Esophagus (tissue), 2 donors: ENCODE measurements around the gene CNTN1. TPM values are rescaled to one million over a fixed set of nuclear protein-coding genes. Genes with fewer than 3 reads are reported as not detected.

Experiments used
- H3K27ac ChIP-seq, 2 donors: one replicate each; pipeline ENCODE4 v1.5.1; 2013; ENCODE audit warnings: low read depth in 2 of 2, mild to moderate bottlenecking in 2 of 2, inconsistent platforms in 1 of 2, low read length in 1 of 2, moderate library complexity in 1 of 2
- H3K27me3 ChIP-seq, 2 donors: one replicate each; pipeline ENCODE4 v1.6.1; 2013; ENCODE audit warnings: low read length in 2 of 2, control low read depth in 1 of 2, mild to moderate bottlenecking in 1 of 2; ENCODE audit not compliant: insufficient read depth in 2 of 2, control insufficient read depth in 1 of 2
- H3K36me3 ChIP-seq, 2 donors: one replicate each; pipeline ENCODE4 v1.6.1; 2013; ENCODE audit warnings: low read length in 1 of 2; ENCODE audit not compliant: control insufficient read depth in 2 of 2, insufficient read depth in 2 of 2
- H3K4me1 ChIP-seq, 2 donors: one replicate each; pipeline ENCODE4 v1.6.1; 2013; ENCODE audit warnings: low read length in 1 of 2; ENCODE audit not compliant: control insufficient read depth in 2 of 2, insufficient read depth in 2 of 2
- H3K4me3 ChIP-seq, 2 donors: one replicate each; pipeline ENCODE4 v1.5.1; 2013; ENCODE audit warnings: low read length in 2 of 2, mild to moderate bottlenecking in 2 of 2, low read depth in 1 of 2, moderate library complexity in 1 of 2
- H3K9me3 ChIP-seq, 2 donors: one replicate each; pipeline ENCODE4 v1.6.1; 2013; ENCODE audit warnings: mild to moderate bottlenecking in 2 of 2, low read depth in 1 of 2, low read length in 1 of 2, moderate library complexity in 1 of 2; ENCODE audit not compliant: control insufficient read depth in 2 of 2, insufficient read depth in 1 of 2
- WGBS, 2 donors: extraction: QIAGEN DNeasy Blood & Tissue Kit; methylation state at CpG; one replicate each; pipeline ENCODE4 v1.1.7; 2013; 5-methylcytosine and 5-hydroxymethylcytosine counted together
- polyA plus RNA-seq, 2 donors: library from polyadenylated mRNA; stranded (reverse); fragments of 200-250 nt; gene quantifications; one replicate each; pipeline ENCODE4 v1.2.3, GENCODE V29; 2013
- donor health status: healthy with polysubstance abuse.
- donor health status: Bipolar disorder and iron deficiency.

Gene CNTN1
- polyA plus RNA-seq, 2 donors, result 0.28 to 1.2 TPM

DNA sequence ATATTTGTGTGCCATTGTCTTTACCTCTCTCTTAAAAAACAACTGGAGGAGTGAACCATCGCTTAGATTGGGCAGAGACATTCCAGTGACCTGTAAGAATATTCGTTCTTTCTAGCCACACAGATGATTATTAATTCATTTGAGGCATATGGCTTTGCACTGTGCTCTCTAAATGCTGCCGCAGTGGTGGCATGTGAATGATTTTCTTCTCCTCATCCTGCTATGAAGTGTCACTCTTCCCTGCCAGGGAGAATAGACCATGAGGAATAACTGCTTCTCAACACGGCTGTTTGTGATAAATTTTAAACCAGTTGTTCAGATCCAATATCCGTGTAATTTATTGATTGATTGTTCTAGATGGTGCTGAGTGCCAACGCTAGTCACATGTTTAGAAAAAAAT, 225.3 kb downstream of the CNTN1 start:
- H3K36me3 ChIP-seq, result no peaks in the 10 kb centered on the region
- H3K4me1 ChIP-seq, result no peaks in the 10 kb centered on the region
- no peak overlapping the region for H3K4me3 ChIP-seq
- H3K9me3 ChIP-seq, result no peaks in the 10 kb centered on the region
- WGBS, 2 donors, result 58 to 68% methylated on average over 6 of the region's 6 CpGs
- H3K27me3 ChIP-seq, result no peaks in the 10 kb centered on the region
- H3K27ac ChIP-seq, result no peak overlapping the region

DNA sequence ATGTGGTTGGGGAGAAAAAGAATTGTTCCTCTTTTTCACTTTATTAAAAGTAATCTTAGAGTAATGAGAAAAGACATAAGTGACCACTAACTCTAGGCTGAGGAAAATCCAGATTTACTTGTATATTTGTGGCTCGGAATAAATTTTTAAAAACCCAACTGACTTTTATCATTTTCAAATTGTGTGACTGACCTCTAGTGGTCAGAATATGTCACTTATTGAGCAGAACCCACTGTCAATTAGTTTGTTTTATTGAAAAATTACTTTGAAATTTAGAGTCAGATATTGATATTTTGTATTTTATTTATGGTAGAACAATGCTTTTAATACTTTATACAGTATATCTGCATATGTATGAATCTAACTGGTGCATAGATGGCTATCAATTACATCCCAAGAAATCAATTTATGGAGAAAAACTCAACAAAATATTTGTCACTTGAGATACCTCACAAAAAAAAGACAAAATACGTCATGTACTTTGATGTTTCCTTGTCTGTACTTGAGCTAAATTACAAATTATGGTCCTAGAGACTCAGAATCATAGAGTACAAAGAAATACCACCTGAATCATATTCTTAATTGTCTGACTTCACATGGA, 229.4 kb downstream of the CNTN1 start:
- no peak overlapping the region for H3K27ac ChIP-seq
- no peaks in the 10 kb centered on the region for H3K36me3 ChIP-seq
- no peaks in the 10 kb centered on the region for H3K4me1 ChIP-seq
- H3K9me3 ChIP-seq, result no peaks in the 10 kb centered on the region
- WGBS, 2 donors, result 15 to 22% methylated on average over 2 of the region's 2 CpGs
- H3K27me3 ChIP-seq, result no peaks in the 10 kb centered on the region
- no peak overlapping the region for H3K4me3 ChIP-seq

DNA sequence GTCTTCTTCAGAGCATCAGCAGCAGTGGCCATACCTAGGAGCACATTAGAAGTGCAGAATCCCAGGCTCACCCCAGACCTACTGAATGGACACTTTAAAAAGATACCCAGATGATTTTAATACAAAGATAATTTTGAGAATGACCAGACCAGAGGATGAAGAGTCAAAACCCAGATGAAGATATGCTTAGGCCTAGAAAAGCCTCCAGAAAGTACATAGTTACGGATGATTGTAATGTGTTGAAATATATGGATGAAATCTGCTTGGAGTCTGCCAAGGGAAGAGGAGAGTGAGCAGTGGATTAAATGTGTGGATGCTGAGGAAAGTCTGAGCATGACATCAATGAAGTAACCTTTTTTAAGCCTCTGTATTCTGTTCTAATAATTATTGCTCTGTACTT, 245.7 kb downstream of the CNTN1 start:
- 93 to 97% methylated on average over 1 of the region's 1 CpG for WGBS, 2 donors

DNA sequence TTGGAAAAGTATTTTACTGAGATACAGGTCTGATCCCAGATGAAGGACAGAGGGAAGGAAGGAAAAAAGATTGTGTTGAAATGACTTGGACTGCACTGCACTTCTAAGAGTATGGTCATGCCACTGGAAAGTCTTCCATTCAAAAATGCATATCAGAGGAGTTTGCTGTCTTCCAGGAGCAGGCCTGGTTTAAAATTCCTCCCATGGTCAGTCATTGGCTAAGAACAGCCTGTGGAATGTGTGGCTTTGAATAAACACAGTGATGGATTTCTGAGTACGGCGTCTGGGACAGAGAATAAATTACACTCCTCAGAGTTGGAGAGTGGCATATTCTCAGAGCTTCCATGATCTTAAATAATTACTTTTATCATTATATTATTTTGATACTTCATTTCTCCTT, 250.1 kb downstream of the CNTN1 start:
- Histone ChIP-seq H3K36me3 (no peaks in the 10 kb centered on the region), H3K27ac (no peak overlapping the region), H3K4me1 (no peaks in the 10 kb centered on the region), H3K27me3 (no peaks in the 10 kb centered on the region), H3K9me3 (no peaks in the 10 kb centered on the region), H3K4me3 (no peak overlapping the region)
- WGBS, 2 donors, result 60 to 63% methylated on average over 2 of the region's 2 CpGs

More for the DNA sequence above, 245.7 kb downstream of the CNTN1 start:
- Histone ChIP-seq H3K4me1 (no peaks in the 10 kb centered on the region), H3K27me3 (no peaks in the 10 kb centered on the region), H3K27ac (no peak overlapping the region), H3K9me3 (no peaks in the 10 kb centered on the region), H3K36me3 (no peaks in the 10 kb centered on the region), H3K4me3 (no peak overlapping the region)

DNA sequence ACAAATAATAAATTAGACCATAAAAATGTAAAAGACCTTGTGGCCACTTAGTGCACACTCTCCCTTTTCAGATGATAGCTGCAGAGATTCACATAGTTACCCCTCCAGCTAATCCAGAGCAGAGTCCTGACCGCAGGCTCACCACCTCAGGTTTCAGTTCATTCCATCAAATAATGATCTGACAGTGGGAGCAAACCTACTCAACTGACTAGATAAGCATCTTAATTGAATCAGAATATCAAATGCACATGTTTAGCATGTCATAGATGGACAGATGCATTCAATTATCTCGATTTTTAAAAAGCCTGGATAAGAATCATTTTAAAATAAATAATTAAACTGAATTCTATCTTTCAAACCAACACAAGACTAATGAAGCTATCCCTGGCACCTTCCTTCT, 253.5 kb downstream of the CNTN1 start:
- WGBS, 2 donors, result 76 to 77% methylated on average over 2 of the region's 2 CpGs
- H3K4me3 ChIP-seq, result no peak overlapping the region
- H3K9me3 ChIP-seq, result no peaks in the 10 kb centered on the region
- no peaks in the 10 kb centered on the region for H3K27me3 ChIP-seq
- no peaks in the 10 kb centered on the region for H3K4me1 ChIP-seq
- H3K27ac ChIP-seq, result no peak overlapping the region
- H3K36me3 ChIP-seq, result no peaks in the 10 kb centered on the region

DNA sequence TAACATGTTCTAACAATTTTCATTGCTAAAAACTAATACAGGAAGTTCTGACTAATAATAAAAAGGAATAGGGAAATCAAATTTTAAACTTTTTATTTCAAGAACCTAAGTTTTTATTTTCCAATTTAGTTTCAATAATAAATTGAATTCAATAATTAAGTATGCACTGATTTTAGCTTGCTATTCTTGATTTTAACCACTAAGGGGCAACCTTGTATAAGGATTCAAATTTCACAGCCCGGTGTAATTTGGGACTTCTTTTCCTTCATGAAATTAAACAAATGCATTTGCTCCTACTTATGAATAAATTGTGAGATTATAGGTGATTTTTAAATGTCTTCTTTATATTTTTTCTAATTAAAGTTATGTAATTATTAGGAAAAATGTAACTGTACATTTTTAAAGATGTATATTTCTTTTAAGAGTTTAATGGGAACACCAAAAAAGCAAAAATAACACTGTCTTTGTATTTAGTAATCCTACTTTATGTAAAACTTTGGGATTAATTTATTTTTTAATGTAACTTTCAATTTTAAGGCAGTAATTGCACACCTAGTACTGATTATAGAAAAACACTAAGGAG, 254.5 kb downstream of the CNTN1 start:
- Histone ChIP-seq H3K27me3 (no peaks in the 10 kb centered on the region), H3K27ac (no peak overlapping the region), H3K9me3 (no peaks in the 10 kb centered on the region), H3K36me3 (no peaks in the 10 kb centered on the region), H3K4me3 (no peak overlapping the region), H3K4me1 (no peaks in the 10 kb centered on the region)
- 2 to 3% methylated on average over 1 of the region's 1 CpG for WGBS, 2 donors

DNA sequence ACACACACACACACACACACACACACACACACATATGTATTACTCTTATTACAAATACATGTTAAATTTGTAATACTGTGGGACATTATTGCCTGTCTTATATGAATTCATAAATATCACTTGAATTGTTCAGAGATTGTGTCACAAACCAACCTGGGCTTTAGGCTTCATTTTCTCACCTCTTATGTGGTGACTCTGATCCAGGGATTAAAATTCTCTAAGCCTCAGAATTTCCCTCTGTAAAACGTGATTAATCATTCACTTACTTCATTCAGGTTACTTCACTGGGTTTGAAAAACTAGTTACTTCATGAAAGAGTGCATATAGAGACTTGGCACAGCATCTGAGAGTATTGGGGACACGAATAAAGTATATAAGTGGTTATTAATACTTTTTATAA, 255.6 kb downstream of the CNTN1 start:
- Histone ChIP-seq H3K27ac (no peak overlapping the region), H3K4me3 (no peak overlapping the region), H3K4me1 (no peaks in the 10 kb centered on the region), H3K36me3 (no peaks in the 10 kb centered on the region), H3K9me3 (no peaks in the 10 kb centered on the region), H3K27me3 (no peaks in the 10 kb centered on the region)
- WGBS, 2 donors, result 25 to 31% methylated on average over 2 of the region's 2 CpGs

DNA sequence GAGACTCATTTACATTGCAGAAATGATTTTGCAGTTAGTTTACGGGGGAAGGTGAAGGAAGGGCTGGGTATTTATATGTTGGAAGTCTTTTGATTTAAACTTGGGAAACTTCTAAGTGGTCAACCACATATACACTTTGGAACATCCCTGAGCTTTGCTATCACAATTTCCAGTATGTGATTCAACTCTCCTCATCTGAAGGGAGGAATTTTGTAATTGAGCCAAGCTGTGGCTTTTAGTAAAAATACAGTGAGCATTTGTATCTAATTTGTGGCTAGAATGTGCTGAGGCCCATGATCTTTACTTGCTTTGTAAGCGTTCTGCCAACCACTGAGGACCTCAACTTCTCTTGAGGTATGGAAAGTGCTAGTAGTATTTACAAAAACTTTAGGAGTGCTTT, 260.8 kb downstream of the CNTN1 start:
- 82 to 90% methylated on average over 2 of the region's 2 CpGs for WGBS, 2 donors
- H3K9me3 ChIP-seq, result no peaks in the 10 kb centered on the region
- no peaks in the 10 kb centered on the region for H3K4me1 ChIP-seq

DNA sequence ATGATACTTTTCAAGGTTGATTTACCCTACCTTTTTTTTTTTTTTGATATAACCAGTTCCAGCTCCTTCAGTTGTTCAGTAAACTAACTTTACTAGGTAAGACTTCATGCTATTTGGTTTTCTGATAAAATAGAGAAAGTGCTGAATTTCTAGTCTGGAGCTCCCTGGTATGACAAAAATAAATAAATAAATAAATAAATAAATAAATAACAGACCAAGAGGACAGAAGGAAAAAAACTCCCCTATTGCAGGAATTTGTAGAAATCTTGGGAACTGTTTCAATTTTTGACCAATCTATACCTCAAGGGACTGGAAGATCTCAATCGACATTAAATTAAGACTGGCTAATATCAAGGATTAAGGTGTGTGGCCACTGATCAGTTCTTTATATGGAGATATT, 265.2 kb downstream of the CNTN1 start:
- 94 to 100% methylated on average over 1 of the region's 1 CpG for WGBS, 2 donors
- Histone ChIP-seq H3K4me1 (no peaks in the 10 kb centered on the region), H3K4me3 (no peak overlapping the region), H3K36me3 (no peaks in the 10 kb centered on the region), H3K9me3 (no peaks in the 10 kb centered on the region), H3K27me3 (no peaks in the 10 kb centered on the region), H3K27ac (no peak overlapping the region)

More for the DNA sequence above, 260.8 kb downstream of the CNTN1 start:
- Histone ChIP-seq H3K36me3 (no peaks in the 10 kb centered on the region), H3K27me3 (no peaks in the 10 kb centered on the region), H3K27ac (no peak overlapping the region), H3K4me3 (no peak overlapping the region)

DNA sequence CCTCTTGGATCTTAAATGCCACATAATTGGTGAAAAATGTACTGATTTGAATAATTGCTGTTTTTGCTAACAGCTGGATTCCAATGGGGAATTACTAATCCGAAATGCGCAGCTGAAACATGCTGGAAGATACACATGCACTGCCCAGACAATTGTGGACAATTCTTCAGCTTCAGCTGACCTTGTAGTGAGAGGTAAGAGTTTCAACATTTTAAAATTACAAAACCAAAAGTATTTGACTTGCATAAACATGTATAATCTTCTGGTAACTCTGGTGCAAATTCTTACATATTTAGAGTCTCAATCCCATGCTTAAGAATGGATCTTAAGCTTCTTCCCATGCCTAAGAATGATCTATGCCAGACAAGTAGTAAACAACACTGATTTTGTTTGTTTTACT, 266.8 kb downstream of the CNTN1 start:
- Histone ChIP-seq H3K27me3 (no peaks in the 10 kb centered on the region), H3K4me3 (no peak overlapping the region), H3K27ac (no peak overlapping the region), H3K36me3 (no peaks in the 10 kb centered on the region), H3K9me3 (no peaks in the 10 kb centered on the region), H3K4me1 (no peaks in the 10 kb centered on the region)
- WGBS, 2 donors, result 69 to 77% methylated on average over 2 of the region's 2 CpGs
